CD14-positive monocyte (primary cell): ENCODE measurements around the gene JAGN1. TPM values are rescaled to one million over a fixed set of nuclear protein-coding genes. Genes with fewer than 3 reads are reported as not detected.

ENCODE experiments used
- DNase-seq, 3 donors: peaks; one replicate each; pipeline ENCODE4 v3.0.0-alpha.2; 2011 to 2022
- H2AFZ ChIP-seq: 2 replicates; pipeline ENCODE4 v1.6.0; 2012; ENCODE audit warnings: mild to moderate bottlenecking, low read depth, low read length, inconsistent platforms; ENCODE audit not compliant: insufficient read depth, poor library complexity, severe bottlenecking
- H3K27ac ChIP-seq, 2 donors: 1 replicate in 1 of 2; 2 replicates in 1 of 2; pipeline ENCODE4 v1.5.1; 2012 to 2013; ENCODE audit warnings: low read length in 2 of 2, control low read depth in 1 of 2, inconsistent platforms in 1 of 2, low read depth in 1 of 2, mild to moderate bottlenecking in 1 of 2
- H3K27me3 ChIP-seq, 2 donors: one replicate each; pipeline versions ENCODE4 v1.6.0 to v1.6.1; 2011 to 2013; ENCODE audit warnings: low read length in 2 of 2; ENCODE audit not compliant: control insufficient read depth in 2 of 2, insufficient read depth in 2 of 2
- H3K36me3 ChIP-seq, 2 donors: replicated peaks in 1 of 2; 1 replicate in 1 of 2; 2 replicates in 1 of 2; pipeline versions ENCODE4 v1.5.1 to v1.6.1; 2012 to 2013; ENCODE audit warnings: low read length in 2 of 2, control low read depth in 1 of 2, inconsistent platforms in 1 of 2, mild to moderate bottlenecking in 1 of 2; ENCODE audit not compliant: insufficient read depth in 2 of 2, control insufficient read depth in 1 of 2
- H3K4me1 ChIP-seq, 2 donors: 1 replicate in 1 of 2; 2 replicates in 1 of 2; pipeline versions ENCODE4 v1.5.1 to v1.6.1; 2012 to 2013; ENCODE audit warnings: low read length in 2 of 2, control low read depth in 1 of 2, inconsistent platforms in 1 of 2, mild to moderate bottlenecking in 1 of 2, moderate library complexity in 1 of 2; ENCODE audit not compliant: insufficient read depth in 2 of 2, control insufficient read depth in 1 of 2
- H3K4me2 ChIP-seq: replicated peaks from 2 replicates; pipeline ENCODE3; 2012; ENCODE audit warnings: low read length, moderate library complexity, mild to moderate bottlenecking; ENCODE audit not compliant: poor library complexity, severe bottlenecking; ENCODE audit errors: extremely low read depth
- H3K4me3 ChIP-seq, 3 experiments: fragments of 200-600 bp in 1 of 3; sonication (generic) in 1 of 3; replicated peaks in 1 of 3; 1 replicate in 2 of 3; 2 replicates in 1 of 3; pipeline ENCODE4 v1.5.1; 2011 to 2013; ENCODE audit warnings: low read length in 3 of 3, mild to moderate bottlenecking in 3 of 3, control low read depth in 2 of 3, low read depth in 2 of 3, inconsistent platforms in 1 of 3, moderate library complexity in 1 of 3
- H3K79me2 ChIP-seq: 2 replicates; pipeline ENCODE4 v1.6.0; 2012; ENCODE audit warnings: mild to moderate bottlenecking, control low read depth, inconsistent platforms, low read length, moderate library complexity; ENCODE audit not compliant: insufficient read depth
- H3K9ac ChIP-seq: 2 replicates; pipeline ENCODE4 v1.6.0; 2017; ENCODE audit warnings: low read length, mild to moderate bottlenecking; ENCODE audit not compliant: insufficient read depth, poor library complexity, severe bottlenecking
- H3K9me3 ChIP-seq, 2 donors: replicated peaks in 1 of 2; 1 replicate in 1 of 2; 2 replicates in 1 of 2; pipeline versions ENCODE4 v1.5.1 to v1.6.1; 2012 to 2013; ENCODE audit warnings: low read length in 2 of 2, control low read depth in 1 of 2; ENCODE audit not compliant: control insufficient read depth in 1 of 2, insufficient read depth in 1 of 2
- H4K20me1 ChIP-seq: 2 replicates; pipeline ENCODE4 v1.6.0; 2012; ENCODE audit warnings: mild to moderate bottlenecking, low read length, control low read depth, moderate library complexity; ENCODE audit not compliant: insufficient read depth
- H3K27ac Mint-ChIP-seq, 7 donors: one replicate each; pipeline ENCODE4 v1.8.0; 2020; ENCODE audit warnings: mild to moderate bottlenecking in 7 of 7, mixed read lengths in 7 of 7, moderate library complexity in 6 of 7, inconsistent platforms in 2 of 7
- H3K27me3 Mint-ChIP-seq, 3 donors: one replicate each; pipeline ENCODE4 v1.8.0; 2021 to 2022; ENCODE audit warnings: low read depth in 3 of 3, mild to moderate bottlenecking in 3 of 3, mixed read lengths in 3 of 3, moderate library complexity in 3 of 3, inconsistent platforms in 1 of 3
- H3K36me3 Mint-ChIP-seq, 2 donors: one replicate each; pipeline ENCODE4 v1.8.0; 2020; ENCODE audit warnings: mixed read lengths in 2 of 2, inconsistent platforms in 1 of 2, mild to moderate bottlenecking in 1 of 2
- H3K4me1 Mint-ChIP-seq: one replicate; pipeline ENCODE4 v1.8.0; 2020; ENCODE audit warnings: mild to moderate bottlenecking, mixed read lengths
- H3K4me3 Mint-ChIP-seq, 2 donors: one replicate each; pipeline ENCODE4 v1.8.0; 2020; ENCODE audit warnings: mild to moderate bottlenecking in 2 of 2, mixed read lengths in 2 of 2, moderate library complexity in 1 of 2
- H3K9me3 Mint-ChIP-seq, 7 donors: one replicate each; pipeline ENCODE4 v1.8.0; 2020 to 2022; ENCODE audit warnings: mixed read lengths in 7 of 7, mild to moderate bottlenecking in 6 of 7, moderate library complexity in 6 of 7, inconsistent platforms in 2 of 7
- WGBS: methylation state at CpG from one replicate; pipeline ENCODE4 v1.1.5; 2013; ENCODE audit warnings: missing lambda C conversion rate; ENCODE audit not compliant: insufficient coverage; 5-methylcytosine and 5-hydroxymethylcytosine counted together
- intact Hi-C, 2 donors: fragments of 100-400 bp; cut with micrococcal nuclease; formaldehyde crosslinking; loops; one replicate each; pipeline versions ENCODE4 v1.15.0 to v1.15.1; 2023
- polyA plus RNA-seq, 3 donors: library from polyadenylated mRNA; depleted of rRNA in 1 of 3; unstranded in 2 of 3; stranded (reverse) in 1 of 3; fragments of 300-500 nt in 2 of 3; fragments of >200 nt in 1 of 3; fragmentation: Illumina TruSeq in 2 of 3; gene quantifications; 1 replicate in 2 of 3; 2 replicates in 1 of 3; pipeline ENCODE4 v1.2.3, GENCODE V29; 2012 to 2021
- TF ChIP-seq, protein P1 (sequence below): fragments of 200-600 bp; IDR thresholded peaks from one replicate; pipeline ENCODE4 v1.8.0; 2022; ENCODE audit warnings: antibody characterized with exemption, mild to moderate bottlenecking

The JAGN1 gene
- polyA plus RNA-seq, 3 donors = 17.3 to 56.3 (median 49.8) TPM

- no peaks in the 10 kb centered on the region for H3K9me3 ChIP-seq
- peak overlapping the region; percentile 92 to 97 for H3K4me3 Mint-ChIP-seq
- peak overlapping the region; percentile 94 to 99 (median 97) for H3K27ac Mint-ChIP-seq
- H3K4me3 ChIP-seq = peak overlapping the region; percentile 41 to 85 (median 69)
- peaks cover 0 to 2% (median 0%) of the 10 kb centered on the region in 3 donors for H3K27me3 Mint-ChIP-seq
- H3K36me3 ChIP-seq = peaks cover 11 to 15% of the 10 kb centered on the region in 2 donors
- H2AFZ ChIP-seq = peak overlapping the region; percentile 90
- TF ChIP-seq, protein P1, sequence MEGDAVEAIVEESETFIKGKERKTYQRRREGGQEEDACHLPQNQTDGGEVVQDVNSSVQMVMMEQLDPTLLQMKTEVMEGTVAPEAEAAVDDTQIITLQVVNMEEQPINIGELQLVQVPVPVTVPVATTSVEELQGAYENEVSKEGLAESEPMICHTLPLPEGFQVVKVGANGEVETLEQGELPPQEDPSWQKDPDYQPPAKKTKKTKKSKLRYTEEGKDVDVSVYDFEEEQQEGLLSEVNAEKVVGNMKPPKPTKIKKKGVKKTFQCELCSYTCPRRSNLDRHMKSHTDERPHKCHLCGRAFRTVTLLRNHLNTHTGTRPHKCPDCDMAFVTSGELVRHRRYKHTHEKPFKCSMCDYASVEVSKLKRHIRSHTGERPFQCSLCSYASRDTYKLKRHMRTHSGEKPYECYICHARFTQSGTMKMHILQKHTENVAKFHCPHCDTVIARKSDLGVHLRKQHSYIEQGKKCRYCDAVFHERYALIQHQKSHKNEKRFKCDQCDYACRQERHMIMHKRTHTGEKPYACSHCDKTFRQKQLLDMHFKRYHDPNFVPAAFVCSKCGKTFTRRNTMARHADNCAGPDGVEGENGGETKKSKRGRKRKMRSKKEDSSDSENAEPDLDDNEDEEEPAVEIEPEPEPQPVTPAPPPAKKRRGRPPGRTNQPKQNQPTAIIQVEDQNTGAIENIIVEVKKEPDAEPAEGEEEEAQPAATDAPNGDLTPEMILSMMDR = peak; percentile 87
- H3K9me3 Mint-ChIP-seq = no peaks in the 10 kb centered on the region
- intact Hi-C loops = loop anchor here in 1 of 2 donors (5.0 to 10.0 kb wide), 3 partner anchors 54 to 392 kb away; partner anchors contain the start of genes EMC3, FANCD2 and SEC13
- H3K4me2 ChIP-seq = peak overlapping the region; percentile 85
- peak overlapping the region; percentile 83 to 92 for H3K27ac ChIP-seq
- H3K27me3 ChIP-seq = no peaks in the 10 kb centered on the region
- WGBS = under 1% methylated on average over 74 of the region's 77 CpGs
- peaks cover 21 to 29% of the 10 kb centered on the region in 2 donors for H3K36me3 Mint-ChIP-seq
- H3K79me2 ChIP-seq = peaks cover 5% of the 10 kb centered on the region
- H4K20me1 ChIP-seq = no peaks in the 10 kb centered on the region
- peak; percentile 76 to 79 (median 78) for DNase-seq
- peak overlapping the region; percentile 90 for H3K9ac ChIP-seq
- peaks cover 25 to 38% of the 10 kb centered on the region in 2 donors for H3K4me1 ChIP-seq
- peaks cover 30% of the 10 kb centered on the region for H3K4me1 Mint-ChIP-seq
Observed at GRCh38 chr3:9932843-9933560, 42.6 kb downstream of the JAGN1 start.

DNA sequence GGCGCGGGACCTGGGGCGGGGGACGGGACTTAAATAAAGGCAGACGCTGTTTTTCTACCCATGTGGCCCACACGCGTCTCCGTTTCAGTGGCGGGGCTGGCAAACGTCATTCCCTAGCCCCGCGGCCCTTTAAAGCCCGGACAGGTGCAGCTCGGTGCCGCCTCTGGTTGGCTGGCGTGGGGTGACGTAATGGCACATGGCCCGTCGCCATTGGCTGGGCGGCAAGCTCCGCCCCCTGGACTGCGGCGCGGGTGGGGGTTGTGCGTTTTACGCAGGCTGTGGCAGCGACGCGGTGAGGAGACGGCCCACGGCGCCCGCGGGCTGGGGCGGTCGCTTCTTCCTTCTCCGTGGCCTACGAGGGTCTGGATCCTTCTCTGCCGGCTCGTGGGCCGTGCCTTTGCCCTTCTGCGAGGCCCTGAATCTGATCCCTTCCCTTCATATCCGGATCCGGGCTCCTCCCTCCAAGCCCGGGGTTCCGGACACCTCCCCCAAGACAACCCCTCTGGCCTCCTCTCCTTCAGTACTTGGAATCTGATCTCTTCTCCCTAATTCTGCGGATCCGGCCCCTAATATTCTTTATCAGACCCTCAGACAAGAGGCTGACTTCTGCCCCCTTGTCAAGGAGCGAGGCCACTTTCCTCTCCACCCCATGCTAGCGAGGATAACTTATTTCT, 43.3 kb downstream of the JAGN1 start, which contains the start of gene CRELD1:
Gene CRELD1 (plus strand): TSS at position 274 of the 674 bp plus-strand sequence. CDS start 605 bp downstream, outside the sequence.
- H3K4me3 Mint-ChIP-seq = peak within 1 kb of the TSS; percentile 92 to 97
- peaks cover 5% of the 10 kb centered on the region for H3K79me2 ChIP-seq
- peak within 1 kb of the TSS; percentile 83 to 92 for H3K27ac ChIP-seq
- H3K4me1 Mint-ChIP-seq = peaks cover 30% of the 10 kb centered on the region
- H3K9me3 ChIP-seq = no peaks in the 10 kb centered on the region
- peaks cover 0 to 2% (median 0%) of the 10 kb centered on the region in 3 donors for H3K27me3 Mint-ChIP-seq
- peak within 1 kb of the TSS; percentile 90 for H2AFZ ChIP-seq
- H3K9me3 Mint-ChIP-seq = no peaks in the 10 kb centered on the region
- H3K9ac ChIP-seq = peak within 1 kb of the TSS; percentile 90
- peaks cover 13 to 19% of the 10 kb centered on the region in 2 donors for H3K36me3 ChIP-seq
- peak within 1 kb of the TSS; percentile 41 to 85 (median 69) for H3K4me3 ChIP-seq
- H3K27me3 ChIP-seq = no peaks in the 10 kb centered on the region
- peaks cover 25 to 38% of the 10 kb centered on the region in 2 donors for H3K4me1 ChIP-seq
- H3K4me2 ChIP-seq = peak within 1 kb of the TSS; percentile 85
- H3K36me3 Mint-ChIP-seq = peaks cover 25 to 33% of the 10 kb centered on the region in 2 donors
- TF ChIP-seq, protein P1 = no peak
- under 1% methylated on average over 50 of the region's 50 CpGs for WGBS
- H3K27ac Mint-ChIP-seq = peak within 1 kb of the TSS; percentile 94 to 99 (median 97)
- intact Hi-C loops = loop anchor here in 1 of 2 donors (5.0 to 10.0 kb wide), 3 partner anchors 54 to 391 kb away; partner anchors contain the start of genes EMC3, FANCD2 and SEC13
- DNase-seq = peak; percentile 93 to 94 (median 94)
- no peaks in the 10 kb centered on the region for H4K20me1 ChIP-seq
